Non-pigmented ciliary epithelial cell (primary cell): ENCODE results near the gene FLT1.

Experiments used
- DNase-seq: peaks from one replicate; pipeline ENCODE4 v3.0.0-alpha.2; 2010; ENCODE audit warnings: low read depth

Gene FLT1

GRCh38 chr13:28458608-28459007 lies 36.3 kb downstream of the FLT1 start:
- DNase-seq, result no peak

GRCh38 chr13:28458051-28458450 lies 36.9 kb downstream of the FLT1 start:
- no peak for DNase-seq

GRCh38 chr13:28457521-28457920 lies 37.4 kb downstream of the FLT1 start:
- DNase-seq, result no peak

GRCh38 chr13:28455580-28456194 lies 39.2 kb downstream of the FLT1 start:
- no peak for DNase-seq

- DNase-seq, result no peak
Measured at GRCh38 chr13:28452755-28453154, 42.2 kb downstream of the FLT1 start.

GRCh38 chr13:28451482-28452217 lies 43.3 kb downstream of the FLT1 start:
- DNase-seq, result no peak

GRCh38 chr13:28449826-28450773 lies 44.8 kb downstream of the FLT1 start:
- DNase-seq, result no peak

- DNase-seq, result no peak
Measured at GRCh38 chr13:28448651-28449358, 46.1 kb downstream of the FLT1 start.

GRCh38 chr13:28447989-28448388 lies 46.9 kb downstream of the FLT1 start:
- no peak for DNase-seq

- no peak for DNase-seq
Measured at GRCh38 chr13:28447206-28447605, 47.7 kb downstream of the FLT1 start.

GRCh38 chr13:28442839-28443238 lies 52.1 kb downstream of the FLT1 start:
- DNase-seq, result no peak

GRCh38 chr13:28441529-28441928 lies 53.4 kb downstream of the FLT1 start:
- no peak for DNase-seq

GRCh38 chr13:28440774-28441504 lies 54.0 kb downstream of the FLT1 start:
- DNase-seq, result no peak

- DNase-seq, result no peak
Measured at GRCh38 chr13:28438598-28439334, 56.2 kb downstream of the FLT1 start.

- no peak for DNase-seq
Measured at GRCh38 chr13:28438067-28438466, 56.9 kb downstream of the FLT1 start.

- no peak for DNase-seq
Measured at GRCh38 chr13:28435917-28436316, 59.0 kb downstream of the FLT1 start.

- no peak for DNase-seq
Measured at GRCh38 chr13:28434926-28435325, 60.0 kb downstream of the FLT1 start.

- no peak for DNase-seq
Measured at GRCh38 chr13:28432816-28433560, 61.9 kb downstream of the FLT1 start.

- DNase-seq, result no peak
Measured at GRCh38 chr13:28429685-28430290, 65.1 kb downstream of the FLT1 start.

GRCh38 chr13:28429096-28429495 lies 65.8 kb downstream of the FLT1 start:
- DNase-seq, result no peak
